ENCODE data around the gene SLC35B2.

DNA sequence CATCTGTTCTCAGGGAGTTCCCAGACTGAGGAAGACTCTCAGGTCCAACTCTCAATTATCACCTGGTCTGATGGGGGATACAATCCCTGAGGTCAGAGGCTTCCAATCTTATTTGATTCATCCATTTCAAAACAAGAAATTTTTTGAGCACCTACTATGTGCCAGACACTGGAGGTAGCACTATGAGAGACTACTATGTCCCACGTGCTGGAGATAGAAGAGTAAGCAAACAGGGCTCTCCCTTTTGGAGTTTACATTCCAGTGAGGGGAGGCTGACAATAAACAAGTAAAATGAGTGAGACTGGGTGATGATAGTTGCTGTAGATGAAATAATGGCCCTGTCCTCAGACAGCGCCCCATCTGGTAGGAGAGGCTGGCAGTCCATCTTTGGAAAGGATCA, 29.4 kb upstream of the SLC35B2 start:
- TF ChIP-seq EZH2 (IDR thresholded peaks at IDR 0.05; ENCODE audit: low read length, missing control alignments) (no peak), CTCF (conservative IDR thresholded peaks at IDR 0.05 in 1 of 2, IDR thresholded peaks at IDR 0.05 in 1 of 2; ENCODE audit: low read depth in 1 of 2, low read length in 2 of 2) (no peak)
